Natural killer cell (primary cell): Measurements from ENCODE around the gene PREP. TPM values are rescaled to one million over a fixed set of nuclear protein-coding genes. Genes with fewer than 3 reads are reported as not detected.
A peak's percentile ranks its signal among the peaks of the same experiment; 100 is the strongest.

Experiments used
- ATAC-seq, 3 donors: fragments of 150-1000 bp in 2 of 3; fragments of 200-7000 bp in 1 of 3; cut with Tn5 transposase; 1 replicate in 1 of 3; 2 replicates in 2 of 3; pipeline ENCODE4 v1.10.0; 2021; ENCODE audit warnings: mild to moderate bottlenecking in 2 of 3, moderate library complexity in 2 of 3
- DNase-seq, 2 donors: peaks; one replicate each; pipeline versions ENCODE4 v3.0.0 to v3.0.0-alpha.2; 2013 to 2021; ENCODE audit warnings: mixed read lengths in 1 of 2
- H3K27ac ChIP-seq: one replicate; pipeline ENCODE4 v1.5.1; 2013; ENCODE audit warnings: mild to moderate bottlenecking, low read length
- H3K27me3 ChIP-seq: one replicate; pipeline ENCODE4 v1.6.1; 2013; ENCODE audit warnings: low read length; ENCODE audit not compliant: control insufficient read depth, insufficient read depth
- H3K36me3 ChIP-seq: one replicate; pipeline ENCODE4 v1.6.1; 2013; ENCODE audit warnings: low read length; ENCODE audit not compliant: control insufficient read depth, insufficient read depth
- H3K4me1 ChIP-seq: one replicate; pipeline ENCODE4 v1.6.1; 2013; ENCODE audit warnings: low read length; ENCODE audit not compliant: control insufficient read depth, insufficient read depth
- H3K4me3 ChIP-seq: one replicate; pipeline ENCODE4 v1.5.1; 2013; ENCODE audit warnings: low read length
- H3K9me3 ChIP-seq: one replicate; pipeline ENCODE4 v1.6.1; 2013; ENCODE audit warnings: low read length; ENCODE audit not compliant: control insufficient read depth, insufficient read depth
- H3K27ac Mint-ChIP-seq, 2 donors: one replicate each; pipeline ENCODE4 v1.8.0; 2022; ENCODE audit warnings: mild to moderate bottlenecking in 2 of 2, mixed read lengths in 2 of 2, moderate library complexity in 1 of 2
- H3K27me3 Mint-ChIP-seq, 2 donors: one replicate each; pipeline ENCODE4 v1.8.0; 2022; ENCODE audit warnings: low read depth in 2 of 2, mixed read lengths in 2 of 2
- H3K36me3 Mint-ChIP-seq: one replicate; pipeline ENCODE4 v1.8.0; 2022; ENCODE audit warnings: mixed read lengths
- H3K4me1 Mint-ChIP-seq, 2 donors: one replicate each; pipeline ENCODE4 v1.8.0; 2022; ENCODE audit warnings: mixed read lengths in 2 of 2
- H3K4me3 Mint-ChIP-seq: one replicate; pipeline ENCODE4 v1.8.0; 2022; ENCODE audit warnings: mild to moderate bottlenecking, moderate library complexity, mixed read lengths
- H3K9me3 Mint-ChIP-seq, 2 donors: one replicate each; pipeline ENCODE4 v1.8.0; 2022; ENCODE audit warnings: mixed read lengths in 2 of 2
- WGBS: methylation state at CpG from one replicate; pipeline ENCODE4 v1.1.7; 2013; ENCODE audit warnings: missing lambda C conversion rate; ENCODE audit not compliant: insufficient coverage; 5-methylcytosine and 5-hydroxymethylcytosine counted together
- intact Hi-C: fragments of 100-400 bp; cut with micrococcal nuclease; formaldehyde crosslinking; loops from one replicate; pipeline ENCODE4 v1.14.2; 2022
- total RNA-seq, 4 donors: library from RNA; stranded (reverse); fragments of 120-200 nt in 1 of 4; gene quantifications; one replicate each; pipeline versions ENCODE4 v1.2.3 to v1.2.4, GENCODE V29; 2013 to 2022
- TF ChIP-seq, protein P1 (sequence below): fragments of 200-600 bp; IDR thresholded peaks from one replicate; pipeline ENCODE4 v1.8.0; 2022; ENCODE audit warnings: antibody characterized with exemption

Gene PREP
- total RNA-seq, 3 donors from 2014 or later (not counting 1 experiment from before 2014, with no cell fraction given): 30.0 to 42.9 (median 37.1) TPM

DNA sequence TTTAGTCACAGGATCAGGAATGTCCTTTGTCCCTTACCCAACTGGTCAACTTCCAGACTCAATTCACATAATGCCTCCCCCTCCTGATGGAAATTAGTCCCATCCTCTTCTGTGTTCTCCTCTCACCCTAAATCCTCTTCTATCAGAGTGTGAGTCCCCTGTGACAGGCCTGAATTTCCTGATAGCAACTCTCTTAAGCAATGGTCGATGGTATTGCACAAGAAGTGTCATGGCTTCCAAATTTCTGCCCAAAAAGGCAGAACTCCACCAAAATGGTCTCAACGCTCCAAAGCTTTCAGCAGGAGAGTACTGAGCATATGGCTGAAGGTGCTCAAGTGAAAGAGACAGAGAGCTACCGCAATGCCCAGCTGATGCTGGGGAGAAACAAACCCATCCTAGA, 2.4 kb downstream of the PREP start:
- Histone ChIP-seq H3K4me3 (no peak overlapping the region), H3K27ac (no peak overlapping the region), H3K9me3 (no peaks in the 10 kb centered on the region), H3K36me3 (peaks cover 11% of the 10 kb centered on the region), H3K27me3 (no peaks in the 10 kb centered on the region), H3K4me1 (peaks cover 35% of the 10 kb centered on the region)
- peaks cover 7% of the 10 kb centered on the region for H3K36me3 Mint-ChIP-seq
- DNase-seq (no peak), ATAC-seq (no peak)
- TF ChIP-seq, protein P1, sequence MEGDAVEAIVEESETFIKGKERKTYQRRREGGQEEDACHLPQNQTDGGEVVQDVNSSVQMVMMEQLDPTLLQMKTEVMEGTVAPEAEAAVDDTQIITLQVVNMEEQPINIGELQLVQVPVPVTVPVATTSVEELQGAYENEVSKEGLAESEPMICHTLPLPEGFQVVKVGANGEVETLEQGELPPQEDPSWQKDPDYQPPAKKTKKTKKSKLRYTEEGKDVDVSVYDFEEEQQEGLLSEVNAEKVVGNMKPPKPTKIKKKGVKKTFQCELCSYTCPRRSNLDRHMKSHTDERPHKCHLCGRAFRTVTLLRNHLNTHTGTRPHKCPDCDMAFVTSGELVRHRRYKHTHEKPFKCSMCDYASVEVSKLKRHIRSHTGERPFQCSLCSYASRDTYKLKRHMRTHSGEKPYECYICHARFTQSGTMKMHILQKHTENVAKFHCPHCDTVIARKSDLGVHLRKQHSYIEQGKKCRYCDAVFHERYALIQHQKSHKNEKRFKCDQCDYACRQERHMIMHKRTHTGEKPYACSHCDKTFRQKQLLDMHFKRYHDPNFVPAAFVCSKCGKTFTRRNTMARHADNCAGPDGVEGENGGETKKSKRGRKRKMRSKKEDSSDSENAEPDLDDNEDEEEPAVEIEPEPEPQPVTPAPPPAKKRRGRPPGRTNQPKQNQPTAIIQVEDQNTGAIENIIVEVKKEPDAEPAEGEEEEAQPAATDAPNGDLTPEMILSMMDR: no peak
- H3K9me3 Mint-ChIP-seq: no peaks in the 10 kb centered on the region
- peak overlapping the region; percentile 94 for H3K4me3 Mint-ChIP-seq
- WGBS: 93% methylated on average over 3 of the region's 3 CpGs
- no peaks in the 10 kb centered on the region for H3K27me3 Mint-ChIP-seq
- intact Hi-C loops: loop anchor here (5.0 kb wide), 1 partner anchor 83 kb away; no protein-coding TSS in a partner anchor
- H3K4me1 Mint-ChIP-seq: peaks cover 59 to 70% of the 10 kb centered on the region in 2 donors
- H3K27ac Mint-ChIP-seq: peak overlapping the region in 1 of 2 donors; percentile 24

- Histone ChIP-seq H3K4me1 (peaks cover 35% of the 10 kb centered on the region), H3K9me3 (no peaks in the 10 kb centered on the region), H3K4me3 (no peak overlapping the region), H3K27ac (no peak overlapping the region), H3K27me3 (no peaks in the 10 kb centered on the region), H3K36me3 (peaks cover 14% of the 10 kb centered on the region)
- intact Hi-C loops: no loop called here
- H3K36me3 Mint-ChIP-seq: peaks cover 7% of the 10 kb centered on the region
- ATAC-seq (no peak), DNase-seq (no peak)
- no peaks in the 10 kb centered on the region for H3K9me3 Mint-ChIP-seq
- peak overlapping the region; percentile 67 for H3K4me3 Mint-ChIP-seq
- peaks cover 59 to 66% of the 10 kb centered on the region in 2 donors for H3K4me1 Mint-ChIP-seq
- whole genome bisulfite sequencing: 85% methylated on average over 5 of the region's 5 CpGs
- peak overlapping the region in 1 of 2 donors; percentile 80 for H3K27ac Mint-ChIP-seq
- TF ChIP-seq, protein P1: no peak
- no peaks in the 10 kb centered on the region for H3K27me3 Mint-ChIP-seq
These were observed 4.0 kb downstream of the PREP start for GRCh38 chr6:105398859-105399258.

- H3K4me1 Mint-ChIP-seq: peaks cover 59 to 60% of the 10 kb centered on the region in 2 donors
- intact Hi-C loops: no loop called here
These were observed 4.9 kb downstream of the PREP start for GRCh38 chr6:105397987-105398386.

More at GRCh38 chr6:105397987-105398386, 4.9 kb downstream of the PREP start:
- 30% methylated on average over 6 of the region's 6 CpGs for WGBS
- Histone ChIP-seq H3K27ac (no peak overlapping the region), H3K4me3 (no peak overlapping the region), H3K36me3 (peaks cover 14% of the 10 kb centered on the region), H3K27me3 (no peaks in the 10 kb centered on the region), H3K9me3 (no peaks in the 10 kb centered on the region), H3K4me1 (peaks cover 29% of the 10 kb centered on the region)
- Mint-ChIP-seq H3K9me3 (no peaks in the 10 kb centered on the region), H3K27ac (peak overlapping the region; percentile 39 to 80), H3K27me3 (no peaks in the 10 kb centered on the region), H3K4me3 (peak overlapping the region; percentile 67), H3K36me3 (peaks cover 7% of the 10 kb centered on the region)
- ATAC-seq (peak in 2 of 3 donors; percentile 4 to 44), DNase-seq (peak in 1 of 2 donors; percentile 41)
- TF ChIP-seq, protein P1: no peak
